Activated CD4-positive, alpha-beta T cell treated with anti-CD3 and anti-CD28 coated beads, Interleukin-2, amount 10 ng/mL, durations not matched to agents 24 days and 14 days (primary cell): ENCODE results near the gene OR1D5. TPM values are rescaled to one million over a fixed set of nuclear protein-coding genes. Genes with fewer than 3 reads are reported as not detected.

ENCODE experiments used
- DNase-seq: peaks from one replicate; pipeline ENCODE4 v3.0.0; 2022
- H3K27ac Mint-ChIP-seq: one replicate; pipeline ENCODE4 v1.8.0; 2022; ENCODE audit warnings: mild to moderate bottlenecking, mixed read lengths
- H3K27me3 Mint-ChIP-seq: one replicate; pipeline ENCODE4 v1.8.0; 2022; ENCODE audit warnings: mixed read lengths
- H3K36me3 Mint-ChIP-seq: one replicate; pipeline ENCODE4 v1.8.0; 2022; ENCODE audit warnings: low read depth, mild to moderate bottlenecking, mixed read lengths
- H3K4me1 Mint-ChIP-seq: one replicate; pipeline ENCODE4 v1.8.0; 2021; ENCODE audit warnings: mixed read lengths
- H3K4me3 Mint-ChIP-seq: one replicate; pipeline ENCODE4 v1.8.0; 2022; ENCODE audit warnings: mild to moderate bottlenecking, moderate library complexity, mixed read lengths
- H3K9me3 Mint-ChIP-seq: one replicate; pipeline ENCODE4 v1.8.0; 2021; ENCODE audit warnings: mixed read lengths
- intact Hi-C: fragments of 100-400 bp; cut with micrococcal nuclease; formaldehyde crosslinking; loops from one replicate; pipeline ENCODE4 v1.15.1; 2023
- total RNA-seq: library from RNA; stranded (reverse); gene quantifications from 2 replicates; pipeline ENCODE4 v1.2.3, GENCODE V29; 2022

The OR1D5 gene
- total RNA-seq, 1 donor from 2014 or later, result not detected

DNA sequence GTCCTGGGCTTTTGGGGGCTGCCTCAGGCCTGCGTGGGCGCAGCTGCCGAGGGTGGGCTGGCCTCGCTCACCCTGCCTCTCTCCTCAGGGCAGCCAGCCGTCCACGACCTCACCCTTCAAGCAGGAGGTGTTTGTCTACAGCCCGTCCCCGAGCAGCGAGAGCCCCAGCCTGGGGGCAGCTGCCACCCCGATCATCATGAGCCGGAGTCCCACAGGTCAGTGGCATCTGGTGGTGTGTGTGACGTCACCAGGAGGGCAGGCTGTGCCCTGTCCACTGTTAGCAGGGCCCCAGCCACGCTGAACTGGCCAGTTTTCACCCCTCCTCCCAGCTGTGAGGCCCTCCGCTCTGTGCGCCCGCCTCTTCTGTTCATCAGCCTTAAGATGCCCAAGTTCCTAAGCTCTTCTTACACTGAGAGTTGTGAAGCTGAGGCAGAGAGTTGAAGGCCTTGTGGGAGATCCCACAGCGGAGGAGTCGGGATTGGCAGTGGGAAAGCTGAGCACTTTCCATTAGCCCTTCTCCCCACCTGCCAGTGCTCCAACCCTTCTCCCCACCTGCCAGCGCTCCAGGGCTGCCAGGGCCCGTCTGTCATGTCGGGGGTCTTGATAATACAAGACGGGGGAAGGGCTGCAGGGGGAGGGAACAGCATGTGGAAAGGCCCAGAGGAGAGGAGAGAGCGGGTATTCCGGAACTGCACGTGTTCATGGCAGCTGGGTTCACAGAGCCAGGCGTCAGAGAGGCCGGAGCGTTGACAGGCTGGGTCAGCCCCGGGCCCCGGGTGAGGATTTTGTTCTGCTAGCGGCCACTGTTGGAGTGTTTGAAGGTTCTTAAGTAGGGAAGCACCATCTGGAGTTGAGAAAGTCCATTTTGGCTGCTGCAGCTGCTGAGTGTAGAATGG is 36.3 kb downstream of the OR1D5 start:
- Mint-ChIP-seq H3K9me3 (peaks cover 10% of the 10 kb centered on the region), H3K36me3 (peaks cover 14% of the 10 kb centered on the region), H3K27me3 (no peaks in the 10 kb centered on the region), H3K4me3 (no peak overlapping the region), H3K4me1 (no peaks in the 10 kb centered on the region), H3K27ac (no peak overlapping the region)
- no peak for DNase-seq
- intact Hi-C loops, result no loop called here

DNA sequence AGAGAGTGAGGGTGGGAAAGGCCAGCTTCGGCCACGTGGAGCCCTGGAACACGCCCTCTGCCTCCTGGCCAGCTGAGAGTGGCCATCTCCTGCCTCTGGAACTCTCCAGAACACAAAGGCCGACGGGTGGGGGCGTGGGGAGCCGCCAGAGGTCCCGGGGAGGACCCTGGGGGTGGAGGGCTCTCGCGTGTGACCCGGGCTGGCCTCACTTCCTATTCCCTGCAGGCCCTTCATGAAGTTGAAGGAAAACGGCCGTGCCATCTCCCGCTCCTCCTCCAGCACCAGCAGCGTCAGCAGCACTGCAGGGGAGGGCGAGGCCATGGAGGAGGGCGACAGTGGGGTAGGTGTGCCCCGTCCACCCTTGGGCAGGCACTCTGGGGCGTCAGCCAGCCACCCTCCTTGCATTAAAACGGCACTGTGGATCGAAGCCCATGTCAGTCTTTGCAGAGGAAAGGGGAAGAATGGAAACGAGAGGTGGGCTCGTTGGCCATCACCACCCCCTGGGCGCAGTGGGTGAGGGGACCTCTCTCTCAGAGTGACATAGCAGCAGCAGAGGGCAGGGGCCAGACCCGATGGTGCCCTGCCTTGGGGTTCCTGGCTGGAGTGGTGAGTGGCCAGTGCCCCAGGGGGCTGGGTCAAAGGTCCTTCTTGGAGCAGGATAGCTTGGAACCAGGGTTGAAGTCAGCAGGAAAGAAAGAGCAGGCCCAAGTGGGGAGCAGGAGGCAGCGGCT is 37.1 kb downstream of the OR1D5 start:
- intact Hi-C loops, result no loop called here
- H3K4me1 Mint-ChIP-seq, result no peaks in the 10 kb centered on the region
- H3K36me3 Mint-ChIP-seq, result peaks cover 19% of the 10 kb centered on the region
- no peak overlapping the region for H3K4me3 Mint-ChIP-seq
- DNase-seq, result no peak
- H3K9me3 Mint-ChIP-seq, result peaks cover 10% of the 10 kb centered on the region
- H3K27me3 Mint-ChIP-seq, result no peaks in the 10 kb centered on the region
- H3K27ac Mint-ChIP-seq, result no peak overlapping the region

DNA sequence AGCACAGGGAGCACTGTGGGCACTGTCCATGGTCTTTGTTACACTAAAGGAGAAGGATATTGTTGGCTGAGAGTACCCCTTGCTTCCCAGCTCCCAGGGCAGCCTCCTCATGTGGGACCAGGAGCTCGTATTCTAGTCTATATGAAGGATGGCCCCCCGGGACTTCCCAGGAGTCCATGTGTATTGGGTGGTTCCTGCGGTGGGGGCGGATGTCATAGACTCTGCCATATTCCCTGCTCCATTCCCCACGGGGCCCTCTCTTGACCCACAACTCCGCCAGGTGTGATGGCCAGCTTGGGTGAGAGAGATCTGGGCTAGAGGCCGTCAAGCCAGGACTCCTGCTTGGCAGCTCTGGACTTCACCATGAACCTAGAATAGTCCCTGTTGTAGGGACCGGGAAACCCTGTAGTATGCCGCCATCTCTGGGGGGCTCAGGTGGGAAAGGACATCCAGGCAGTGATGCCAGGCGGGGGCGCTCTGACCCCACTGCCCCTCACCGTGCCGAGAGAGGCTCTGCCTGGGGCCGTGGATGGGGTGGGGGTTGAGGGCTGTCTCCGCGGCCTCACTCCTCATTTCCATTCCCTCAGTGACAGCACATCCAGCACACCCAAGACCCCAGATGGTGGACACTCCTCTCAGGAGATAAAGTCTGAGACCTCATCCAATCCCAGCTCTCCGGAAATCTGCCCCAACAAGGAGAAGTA is 37.8 kb downstream of the OR1D5 start:
- H3K27ac Mint-ChIP-seq, result no peak overlapping the region
- H3K9me3 Mint-ChIP-seq, result peaks cover 13% of the 10 kb centered on the region
- intact Hi-C loops, result no loop called here
- DNase-seq, result no peak
- H3K27me3 Mint-ChIP-seq, result no peaks in the 10 kb centered on the region
- H3K36me3 Mint-ChIP-seq, result peaks cover 25% of the 10 kb centered on the region
- no peaks in the 10 kb centered on the region for H3K4me1 Mint-ChIP-seq
- H3K4me3 Mint-ChIP-seq, result no peak overlapping the region

DNA sequence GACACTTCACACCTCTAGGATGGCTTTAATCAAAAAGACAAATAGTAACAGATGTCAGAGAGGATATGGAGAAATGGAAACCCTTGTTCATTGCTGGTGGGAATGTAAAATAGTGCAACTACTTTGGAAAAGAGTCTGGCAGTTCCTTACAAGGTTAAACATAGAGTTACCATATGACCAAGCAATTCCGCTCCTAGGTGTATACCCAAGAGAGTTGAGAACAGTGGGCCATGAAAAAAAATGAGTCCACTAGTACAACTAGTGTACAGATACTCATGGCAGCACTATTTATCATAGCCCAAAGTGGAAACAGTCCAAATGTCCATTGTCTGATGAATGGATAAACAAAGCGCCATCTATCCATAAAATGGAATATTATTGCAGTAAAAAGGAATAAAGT is 39.1 kb downstream of the OR1D5 start:
- no peak for DNase-seq

DNA sequence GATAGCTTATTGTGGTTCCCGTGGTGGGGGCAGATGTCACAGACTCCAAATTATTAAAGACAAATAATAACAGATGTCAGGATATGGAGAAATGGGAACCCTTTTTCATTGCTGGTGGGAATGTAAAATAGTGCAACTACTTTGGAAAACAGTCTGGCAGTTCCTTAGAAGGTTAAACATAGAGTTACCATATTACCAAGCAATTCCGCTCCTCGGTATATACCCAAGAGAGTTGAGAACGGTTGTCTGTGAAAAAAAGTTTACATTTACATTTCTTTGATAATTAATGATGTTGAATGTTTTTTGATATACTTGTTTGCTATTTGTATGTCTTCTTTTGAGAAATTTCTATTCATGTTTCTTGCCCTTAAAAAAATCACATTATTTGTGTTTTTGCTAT is 41.2 kb downstream of the OR1D5 start:
- H3K27me3 Mint-ChIP-seq, result no peaks in the 10 kb centered on the region
- no peaks in the 10 kb centered on the region for H3K4me1 Mint-ChIP-seq
- intact Hi-C loops, result no loop called here
- no peak overlapping the region for H3K27ac Mint-ChIP-seq
- no peak for DNase-seq
- H3K9me3 Mint-ChIP-seq, result peaks cover 13% of the 10 kb centered on the region
- H3K36me3 Mint-ChIP-seq, result peaks cover 25% of the 10 kb centered on the region
- H3K4me3 Mint-ChIP-seq, result no peak overlapping the region

More for the DNA sequence above, 39.1 kb downstream of the OR1D5 start:
- Mint-ChIP-seq H3K9me3 (peaks cover 13% of the 10 kb centered on the region), H3K27ac (no peak overlapping the region), H3K36me3 (peaks cover 27% of the 10 kb centered on the region), H3K4me3 (no peak overlapping the region), H3K4me1 (no peaks in the 10 kb centered on the region), H3K27me3 (no peaks in the 10 kb centered on the region)
- intact Hi-C loops, result no loop called here

DNA sequence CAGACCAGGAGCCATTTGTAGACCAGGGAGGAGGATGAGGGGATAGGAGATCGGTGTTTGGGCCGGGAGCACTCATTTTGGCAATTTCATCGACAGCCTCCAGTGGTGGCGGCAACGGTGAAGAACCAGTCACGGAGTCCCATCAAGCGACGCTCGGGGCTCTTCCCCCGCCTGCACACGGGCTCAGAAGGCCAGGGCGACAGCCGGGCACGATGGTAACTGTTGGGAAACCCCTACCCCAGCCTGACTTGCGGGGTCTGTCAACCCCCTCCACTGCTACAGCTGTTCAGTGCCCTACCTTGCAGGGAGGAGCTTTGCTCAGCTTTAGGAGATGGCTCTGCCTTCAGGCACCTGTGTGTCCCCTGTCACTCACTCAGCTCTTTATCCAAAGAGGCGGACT is 43.0 kb downstream of the OR1D5 start:
- H3K36me3 Mint-ChIP-seq, result peaks cover 25% of the 10 kb centered on the region
- no peaks in the 10 kb centered on the region for H3K4me1 Mint-ChIP-seq
- H3K9me3 Mint-ChIP-seq, result peaks cover 13% of the 10 kb centered on the region
- no peak overlapping the region for H3K27ac Mint-ChIP-seq
- intact Hi-C loops, result no loop called here
- no peak for DNase-seq
- H3K27me3 Mint-ChIP-seq, result no peaks in the 10 kb centered on the region
- no peak overlapping the region for H3K4me3 Mint-ChIP-seq

DNA sequence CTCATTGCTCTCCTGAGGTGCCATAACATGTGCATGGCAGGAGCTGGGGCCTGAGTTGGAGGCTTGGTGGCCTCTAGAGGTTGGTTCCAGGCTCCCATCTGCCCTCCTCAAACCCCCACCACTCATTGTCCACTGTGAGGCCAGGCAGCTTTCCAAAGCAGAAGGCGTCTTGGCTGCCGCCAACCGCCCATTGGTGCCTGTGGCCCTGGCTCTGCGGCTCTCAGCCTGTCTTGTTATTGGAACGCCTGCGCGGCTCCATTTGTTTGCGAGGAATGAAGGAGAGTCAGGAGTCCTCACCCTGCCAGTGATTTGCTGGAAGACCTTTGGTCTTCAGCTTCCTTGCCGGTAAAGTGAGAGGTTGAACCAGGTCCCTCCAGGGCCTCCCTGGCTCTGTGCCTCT is 43.6 kb downstream of the OR1D5 start:
- Mint-ChIP-seq H3K9me3 (peaks cover 13% of the 10 kb centered on the region), H3K36me3 (peaks cover 25% of the 10 kb centered on the region), H3K27ac (no peak overlapping the region)

DNA sequence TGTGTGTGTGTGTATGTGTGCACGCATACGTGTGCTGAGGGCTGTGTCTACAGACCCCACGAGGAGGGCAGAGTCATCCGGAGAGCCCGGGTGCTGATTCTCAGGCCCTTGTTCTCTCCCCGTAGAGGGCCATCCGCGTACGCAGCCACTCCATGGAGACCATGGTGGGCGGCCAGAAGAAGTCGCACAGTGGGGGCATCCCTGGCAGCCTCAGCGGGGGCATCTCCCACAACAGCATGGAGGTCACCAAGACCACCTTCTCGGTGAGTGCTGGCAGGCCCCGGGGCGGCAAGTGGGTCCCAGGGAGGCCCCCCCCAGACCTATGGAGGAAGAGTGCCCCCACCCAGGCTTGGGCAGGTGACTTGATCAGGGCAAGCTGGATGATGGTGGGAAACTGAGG is 45.5 kb downstream of the OR1D5 start:
- Mint-ChIP-seq H3K4me3 (no peak overlapping the region), H3K27me3 (no peaks in the 10 kb centered on the region), H3K27ac (no peak overlapping the region), H3K36me3 (peaks cover 19% of the 10 kb centered on the region), H3K4me1 (no peaks in the 10 kb centered on the region), H3K9me3 (peaks cover 9% of the 10 kb centered on the region)
- DNase-seq, result no peak
- intact Hi-C loops, result no loop called here

More for the DNA sequence above, 43.6 kb downstream of the OR1D5 start:
- no peak for DNase-seq
- H3K27me3 Mint-ChIP-seq, result no peaks in the 10 kb centered on the region
- intact Hi-C loops, result no loop called here
- H3K4me1 Mint-ChIP-seq, result no peaks in the 10 kb centered on the region
- no peak overlapping the region for H3K4me3 Mint-ChIP-seq

DNA sequence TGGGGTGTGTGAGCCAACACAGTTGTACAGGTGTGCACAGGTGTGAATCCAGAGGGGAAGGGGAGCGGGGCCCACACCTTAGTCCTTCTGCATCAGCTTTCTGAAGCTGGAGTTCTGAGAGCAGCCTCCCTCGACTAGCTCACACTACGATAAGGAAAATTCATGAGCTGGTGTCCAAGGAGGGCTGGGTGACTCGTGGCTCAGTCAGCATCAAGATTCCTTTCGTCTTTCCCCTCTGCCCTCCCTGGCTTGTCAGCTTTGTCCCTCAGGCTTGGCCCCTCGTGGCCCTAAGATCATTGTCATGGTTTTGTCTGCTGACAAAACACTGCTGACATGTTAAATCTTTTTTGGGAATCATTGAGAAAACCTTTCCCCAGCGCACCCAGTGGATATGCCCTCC is 47.5 kb downstream of the OR1D5 start:
- intact Hi-C loops, result no loop called here
- no peaks in the 10 kb centered on the region for H3K27me3 Mint-ChIP-seq
- no peak overlapping the region for H3K27ac Mint-ChIP-seq
- H3K4me3 Mint-ChIP-seq, result no peak overlapping the region
- no peaks in the 10 kb centered on the region for H3K4me1 Mint-ChIP-seq
- no peak for DNase-seq
- no peaks in the 10 kb centered on the region for H3K9me3 Mint-ChIP-seq
- H3K36me3 Mint-ChIP-seq, result peaks cover 5% of the 10 kb centered on the region

DNA sequence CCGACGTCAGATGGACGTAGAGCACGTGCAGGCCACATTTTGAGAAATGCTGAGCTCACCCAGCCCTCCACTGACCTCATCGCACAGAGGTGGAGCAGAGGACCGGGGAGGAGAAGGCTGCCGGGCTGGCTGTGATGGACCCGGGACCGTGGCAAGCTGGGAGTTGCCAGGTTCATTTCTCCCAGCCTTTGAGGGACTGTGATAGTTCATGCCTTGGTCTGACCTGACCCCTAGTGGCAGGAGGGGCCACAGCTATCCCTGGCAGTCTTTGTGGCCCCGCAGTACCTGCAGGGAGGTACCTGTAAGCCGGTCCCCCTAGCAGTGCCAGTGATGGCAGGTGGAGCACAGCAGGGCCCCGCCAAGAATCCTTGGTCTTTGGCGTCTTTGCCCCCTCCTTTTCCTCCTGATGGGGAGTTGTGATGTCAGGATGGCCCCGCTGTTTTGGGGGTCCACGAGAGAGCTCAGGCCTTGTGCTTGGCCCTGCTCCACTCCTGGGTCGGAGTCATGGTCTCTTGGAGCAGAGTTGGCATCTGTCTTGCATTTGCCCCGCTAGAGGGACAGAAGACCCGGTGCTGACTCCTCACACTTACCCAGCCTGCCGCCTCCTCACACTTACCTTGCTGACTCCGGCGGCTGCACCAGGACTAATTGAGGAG is 50.4 kb downstream of the OR1D5 start:
- Mint-ChIP-seq H3K4me3 (no peak overlapping the region), H3K4me1 (no peaks in the 10 kb centered on the region), H3K27ac (no peak overlapping the region), H3K27me3 (no peaks in the 10 kb centered on the region), H3K9me3 (no peaks in the 10 kb centered on the region), H3K36me3 (no peaks in the 10 kb centered on the region)
- DNase-seq, result peak; percentile 83
- intact Hi-C loops, result loop anchor here (1.0 to 2.0 kb wide), 2 partner anchors 165 to 184 kb away; no protein-coding TSS in a partner anchor

Other genes starting within 250 kb of the OR1D5 start
- gene OR1D2, start 40.8 kb upstream of the OR1D5 start, total RNA-seq, result not detected in 2 replicates
- not detected in 2 replicates for gene OR1G1, start 63.9 kb upstream of the OR1D5 start, total RNA-seq
- gene OR1A2, start 133.9 kb upstream of the OR1D5 start, total RNA-seq, result not detected in 2 replicates
- gene OR1A1, start 144.1 kb upstream of the OR1D5 start, total RNA-seq, result not detected in 2 replicates
- 0.21 TPM in 1 of 2 replicates, not detected in the other for gene OR3A1, start 234.8 kb upstream of the OR1D5 start, total RNA-seq